Natural killer cell treated with Interleukin-12 subunit alpha and Interleukin-12 subunit beta and Interleukin-15 and Interleukin-18, amount 100 ng/mL, for 72 hours (primary cell): ENCODE results near the gene KRT6C. TPM values are rescaled to one million over a fixed set of nuclear protein-coding genes. Genes with fewer than 3 reads are reported as not detected.

Source experiments
- ATAC-seq, 2 donors: fragments of 150-1000 bp; cut with Tn5 transposase in 1 of 2; sonication (Bioruptor Pico), chemical (Tn5 transposase) in 1 of 2; 2 replicates each; pipeline ENCODE4 v1.10.0; 2021
- DNase-seq: peaks from one replicate; pipeline ENCODE4 v3.0.0; 2022; ENCODE audit warnings: low spot score
- H3K27ac Mint-ChIP-seq, 2 donors: 1 replicate in 1 of 2; 2 replicates in 1 of 2; pipeline ENCODE4 v1.8.0; 2022; ENCODE audit warnings: mixed read lengths in 2 of 2, mild to moderate bottlenecking in 1 of 2, moderate library complexity in 1 of 2
- H3K27me3 Mint-ChIP-seq, 2 donors: 1 replicate in 1 of 2; 2 replicates in 1 of 2; pipeline ENCODE4 v1.8.0; 2022; ENCODE audit warnings: mixed read lengths in 2 of 2
- H3K36me3 Mint-ChIP-seq: one replicate; pipeline ENCODE4 v1.8.0; 2022; ENCODE audit warnings: mixed read lengths
- H3K4me1 Mint-ChIP-seq, 2 donors: 1 replicate in 1 of 2; 2 replicates in 1 of 2; pipeline ENCODE4 v1.8.0; 2022; ENCODE audit warnings: low read depth in 2 of 2, mixed read lengths in 2 of 2, mild to moderate bottlenecking in 1 of 2
- H3K4me3 Mint-ChIP-seq: one replicate; pipeline ENCODE4 v1.8.0; 2022; ENCODE audit warnings: mixed read lengths
- H3K9me3 Mint-ChIP-seq: 2 replicates; pipeline ENCODE4 v1.8.0; 2022; ENCODE audit warnings: mixed read lengths
- total RNA-seq, 2 donors: library from RNA; stranded (reverse); gene quantifications; one replicate each; pipeline ENCODE4 v1.2.3, GENCODE V29; 2022

Gene KRT6C
- total RNA-seq, 2 donors from 2014 or later: not detected

DNA sequence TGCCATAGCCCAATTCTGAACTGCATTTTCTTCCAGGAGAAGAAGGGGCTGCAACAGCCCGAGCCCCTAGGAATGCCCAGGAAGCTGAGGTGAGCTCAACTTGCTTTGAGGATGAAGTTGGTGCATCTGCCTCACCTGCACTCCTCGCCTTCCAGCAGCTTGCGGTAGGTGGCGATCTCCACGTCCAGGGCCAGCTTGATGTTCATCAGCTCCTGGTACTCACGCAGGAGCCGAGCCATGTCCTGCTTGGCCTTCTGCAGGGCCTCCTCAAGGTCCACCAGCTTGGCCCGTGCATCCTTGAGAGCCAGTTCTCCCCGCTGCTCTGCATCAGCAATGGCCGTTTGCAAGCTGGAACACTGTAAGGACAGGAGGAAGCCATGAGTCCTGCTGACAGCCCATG lies 45.5 kb downstream of the KRT6C start:
- Mint-ChIP-seq H3K9me3 (no peaks in the 10 kb centered on the region), H3K36me3 (no peaks in the 10 kb centered on the region), H3K27me3 (peaks cover 14% of the 10 kb centered on the region in 2 donors), H3K4me1 (no peaks in the 10 kb centered on the region), H3K4me3 (no peak overlapping the region), H3K27ac (no peak overlapping the region)
- no peak for ATAC-seq
- no peak for DNase-seq

- Mint-ChIP-seq H3K27me3 (peaks cover 16 to 24% of the 10 kb centered on the region in 2 donors), H3K9me3 (no peaks in the 10 kb centered on the region), H3K4me3 (no peak overlapping the region), H3K4me1 (no peaks in the 10 kb centered on the region), H3K36me3 (no peaks in the 10 kb centered on the region), H3K27ac (no peak overlapping the region)
- DNase-seq: no peak
- ATAC-seq: no peak
Measured at GRCh38 chr12:52427083-52427482, 46.5 kb downstream of the KRT6C start.

- DNase-seq (no peak), ATAC-seq (no peak)
- Mint-ChIP-seq H3K4me1 (no peaks in the 10 kb centered on the region), H3K27me3 (peaks cover 16 to 24% of the 10 kb centered on the region in 2 donors), H3K9me3 (no peaks in the 10 kb centered on the region), H3K36me3 (no peaks in the 10 kb centered on the region), H3K27ac (no peak overlapping the region), H3K4me3 (no peak overlapping the region)
Measured at GRCh38 chr12:52426034-52426433, 47.6 kb downstream of the KRT6C start.

DNA sequence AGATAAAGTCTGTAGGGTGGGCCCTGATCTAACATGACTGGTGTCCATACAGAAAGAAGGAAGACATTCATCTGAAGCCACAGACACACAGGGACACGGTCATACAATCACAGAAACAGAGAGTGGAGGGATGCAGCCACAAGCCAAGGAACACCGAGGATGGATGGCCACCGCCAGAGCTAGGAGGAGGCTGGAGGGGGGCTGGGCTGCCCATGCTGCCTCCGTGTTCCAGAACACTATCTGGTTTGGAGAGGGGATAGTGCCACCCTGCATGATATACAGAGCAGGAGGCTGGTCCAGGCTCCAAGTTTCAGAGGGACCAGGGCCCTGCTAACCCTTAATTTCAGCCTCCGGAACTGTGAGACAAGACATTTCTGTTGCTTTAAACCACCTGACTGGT lies 48.1 kb downstream of the KRT6C start:
- peaks cover 16 to 24% of the 10 kb centered on the region in 2 donors for H3K27me3 Mint-ChIP-seq
- no peaks in the 10 kb centered on the region for H3K4me1 Mint-ChIP-seq
- no peaks in the 10 kb centered on the region for H3K9me3 Mint-ChIP-seq
- H3K4me3 Mint-ChIP-seq: no peak overlapping the region
- DNase-seq (no peak), ATAC-seq (no peak)
- H3K36me3 Mint-ChIP-seq: no peaks in the 10 kb centered on the region
- no peak overlapping the region for H3K27ac Mint-ChIP-seq

DNA sequence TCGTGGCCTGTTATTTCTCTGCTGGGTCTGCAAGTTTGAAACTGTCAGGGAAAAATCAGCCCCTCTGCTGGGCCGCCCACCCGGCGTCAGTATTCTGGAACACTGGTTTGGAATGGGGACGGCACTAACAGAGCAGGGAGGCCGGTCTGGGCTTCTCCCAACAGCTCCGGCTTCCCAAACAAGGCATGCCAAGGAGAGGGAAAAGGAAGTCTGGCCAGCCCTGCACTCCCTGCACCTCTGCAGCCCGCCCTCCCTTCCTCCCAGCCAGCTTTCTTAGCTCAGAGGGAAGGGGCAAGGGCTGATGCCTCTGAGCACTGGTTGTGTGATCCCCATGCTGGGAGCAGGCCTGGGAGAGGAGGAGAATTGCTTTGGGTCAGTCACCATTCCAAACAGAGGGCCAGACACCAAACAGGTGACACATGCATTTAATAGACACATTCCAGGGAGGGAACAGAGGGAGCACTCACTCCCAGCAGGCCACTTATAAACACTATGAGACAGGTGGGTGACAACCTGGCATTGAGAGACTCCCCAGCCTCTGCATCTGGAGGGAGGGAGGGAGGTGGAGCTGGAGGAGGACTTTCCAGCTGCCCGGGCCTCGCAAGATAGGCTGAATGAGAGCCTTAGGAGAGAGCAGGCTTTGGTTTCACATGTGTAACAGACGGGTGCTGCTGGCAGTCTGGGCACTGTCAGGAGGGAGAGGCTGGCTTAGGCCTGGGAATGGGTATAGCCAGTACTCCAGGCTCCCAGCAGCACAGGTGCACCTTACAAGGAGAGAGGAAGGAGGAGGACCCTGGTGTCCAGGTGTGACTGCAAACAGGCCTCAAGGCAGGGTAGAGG lies 49.7 kb downstream of the KRT6C start:
- H3K4me3 Mint-ChIP-seq: no peak overlapping the region
- H3K27ac Mint-ChIP-seq: no peak overlapping the region
- H3K27me3 Mint-ChIP-seq: peaks cover 10 to 21% of the 10 kb centered on the region in 2 donors
- H3K4me1 Mint-ChIP-seq: peaks cover 0 to 8% of the 10 kb centered on the region in 2 donors
- H3K9me3 Mint-ChIP-seq: no peaks in the 10 kb centered on the region
- ATAC-seq: no peak
- H3K36me3 Mint-ChIP-seq: no peaks in the 10 kb centered on the region
- DNase-seq: no peak

DNA sequence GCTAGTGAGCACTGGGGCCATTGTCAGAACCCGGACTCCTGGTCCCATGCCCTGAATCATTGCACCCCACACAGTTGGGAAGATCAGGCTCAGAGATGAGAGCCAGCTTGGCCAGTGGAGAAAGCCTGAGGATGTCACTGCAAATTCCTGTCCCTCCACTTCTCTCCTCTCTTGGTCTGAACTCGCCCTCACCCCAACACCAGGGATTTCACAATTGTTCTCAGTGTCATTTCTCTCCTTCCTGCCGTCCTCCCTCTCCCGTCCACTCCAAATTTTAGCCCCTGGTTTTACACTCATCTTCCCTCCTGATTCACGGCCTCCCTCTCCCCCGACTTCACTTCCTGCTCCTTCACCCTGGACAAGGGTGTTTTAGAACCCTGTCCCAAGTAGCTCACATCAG lies 50.6 kb downstream of the KRT6C start:
- DNase-seq (no peak), ATAC-seq (no peak)
- peaks cover 6 to 15% of the 10 kb centered on the region in 2 donors for H3K27me3 Mint-ChIP-seq
- H3K4me3 Mint-ChIP-seq: no peak overlapping the region
- no peaks in the 10 kb centered on the region for H3K9me3 Mint-ChIP-seq
- H3K4me1 Mint-ChIP-seq: peaks cover 0 to 8% of the 10 kb centered on the region in 2 donors
- no peak overlapping the region for H3K27ac Mint-ChIP-seq
- H3K36me3 Mint-ChIP-seq: no peaks in the 10 kb centered on the region

- peaks cover 6 to 15% of the 10 kb centered on the region in 2 donors for H3K27me3 Mint-ChIP-seq
- no peaks in the 10 kb centered on the region for H3K9me3 Mint-ChIP-seq
- ATAC-seq: no peak
- peaks cover 0 to 8% of the 10 kb centered on the region in 2 donors for H3K4me1 Mint-ChIP-seq
- H3K4me3 Mint-ChIP-seq: no peak overlapping the region
- no peak overlapping the region for H3K27ac Mint-ChIP-seq
- no peaks in the 10 kb centered on the region for H3K36me3 Mint-ChIP-seq
- DNase-seq: no peak
Measured at GRCh38 chr12:52419656-52420055, 53.9 kb downstream of the KRT6C start.

DNA sequence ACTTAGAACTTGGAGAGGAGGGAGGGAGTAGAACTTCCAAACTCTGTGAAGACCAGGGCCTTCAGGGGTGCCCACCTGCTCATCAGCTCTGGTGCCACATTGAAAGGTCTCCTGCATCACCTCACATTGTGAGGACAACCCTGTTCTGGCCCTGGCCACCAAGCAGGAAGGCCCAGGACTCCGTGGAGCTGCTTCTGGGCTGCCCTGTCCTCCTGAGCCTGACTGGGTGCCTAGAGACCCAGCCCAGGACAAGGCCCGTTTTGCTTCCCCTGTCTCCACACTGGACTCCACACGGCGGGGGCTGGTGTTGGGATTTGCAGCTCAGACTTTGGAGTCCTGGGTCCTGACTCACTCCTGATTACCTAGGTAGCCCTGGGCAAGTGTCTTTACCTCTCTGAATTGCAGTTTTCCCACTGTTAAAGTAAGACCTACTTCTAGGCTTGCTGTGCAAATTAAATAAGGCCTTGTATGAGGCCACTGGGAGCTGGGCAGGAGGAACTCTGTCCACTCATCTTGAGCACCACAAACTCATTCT lies 55.0 kb downstream of the KRT6C start:
- Mint-ChIP-seq H3K9me3 (no peaks in the 10 kb centered on the region), H3K4me3 (no peak overlapping the region), H3K27ac (no peak overlapping the region), H3K27me3 (peaks cover 6 to 15% of the 10 kb centered on the region in 2 donors), H3K4me1 (peaks cover 0 to 8% of the 10 kb centered on the region in 2 donors), H3K36me3 (no peaks in the 10 kb centered on the region)
- DNase-seq (no peak), ATAC-seq (peak in 1 of 2 donors; percentile 25)

Other genes with a start within 250 kb of the KRT6C start
- 1 to 10 TPM; 2.6 to 6.1 TPM for gene KRT7, start 240.6 kb downstream of the KRT6C start, total RNA-seq
- gene KRT86, start 199.2 kb downstream of the KRT6C start, total RNA-seq: under 1 TPM in 1 of 2 donors, not detected in 1; 0.43 TPM
- under 1 TPM in 1 of 2 donors, not detected in 1; 0.22 TPM for gene KRT81, start 182.3 kb downstream of the KRT6C start, total RNA-seq
- not detected for gene KRT83, start 152.4 kb downstream of the KRT6C start, total RNA-seq
- not detected for gene KRT85, start 106.3 kb downstream of the KRT6C start, total RNA-seq
- not detected for gene KRT84, start 88.2 kb downstream of the KRT6C start, total RNA-seq
- not detected for gene KRT82, start 67.5 kb downstream of the KRT6C start, total RNA-seq
- not detected for gene KRT75, start 39.4 kb downstream of the KRT6C start, total RNA-seq
- gene KRT6B, start 21.7 kb downstream of the KRT6C start, total RNA-seq: not detected
- not detected for gene KRT6A, start 19.5 kb upstream of the KRT6C start, total RNA-seq
- gene KRT5, start 46.6 kb upstream of the KRT6C start, total RNA-seq: not detected
- not detected for gene KRT71, start 79.3 kb upstream of the KRT6C start, total RNA-seq
- not detected for gene KRT74, start 100.0 kb upstream of the KRT6C start, total RNA-seq
- gene KRT72, start 127.7 kb upstream of the KRT6C start, total RNA-seq: under 1 TPM in 1 of 2 donors, not detected in 1; 0.43 TPM
- gene KRT73, start 144.8 kb upstream of the KRT6C start, total RNA-seq: under 1 TPM in 1 of 2 donors, not detected in 1; 0.52 TPM
- gene KRT2, start 178.4 kb upstream of the KRT6C start, total RNA-seq: not detected
- not detected for gene KRT1, start 206.6 kb upstream of the KRT6C start, total RNA-seq
- gene KRT77, start 229.7 kb upstream of the KRT6C start, total RNA-seq: not detected